Naive thymus-derived CD4-positive, alpha-beta T cell (primary cell): ENCODE data around the gene ARHGAP8. TPM values are rescaled to one million over a fixed set of nuclear protein-coding genes. Genes with fewer than 3 reads are reported as not detected.

Source experiments
- ATAC-seq: fragments of 150-1000 bp; cut with Tn5 transposase; 2 replicates; pipeline ENCODE4 v1.10.0; 2021; ENCODE audit warnings: mild to moderate bottlenecking, moderate library complexity
- CTCF ChIA-PET: fragments of 350-600 bp; sonication (Branson Sonifier 250); formaldehyde crosslinking; loops from one replicate; lab custom pipeline; 2021; ENCODE audit warnings: antibody characterized with exemption; lab: Charles Lee
- POLR2A ChIA-PET: fragments of 350-600 bp; sonication (Branson Sonifier 250); formaldehyde crosslinking; loops from one replicate; lab custom pipeline; 2021; ENCODE audit warnings: antibody characterized with exemption, inconsistent platforms; lab: Charles Lee
- DNase-seq, 9 donors: peaks; one replicate each; pipeline versions ENCODE4 v3.0.0 to v3.0.0-alpha.2; 2020 to 2022; ENCODE audit warnings: mixed read lengths in 1 of 9
- H3K27ac ChIP-seq: one replicate; pipeline ENCODE4 v1.7.0; 2013; ENCODE audit warnings: mild to moderate bottlenecking, low read depth, low read length, moderate library complexity
- H3K27me3 ChIP-seq, 2 donors: one replicate each; pipeline ENCODE4 v1.7.0; 2013; ENCODE audit warnings: low read length in 2 of 2, mild to moderate bottlenecking in 2 of 2, moderate library complexity in 2 of 2; ENCODE audit not compliant: control insufficient read depth in 2 of 2, insufficient read depth in 2 of 2
- H3K36me3 ChIP-seq, 3 experiments: 1 replicate in 2 of 3; 2 replicates in 1 of 3; pipeline ENCODE4 v1.7.0; 2013; ENCODE audit warnings: low read length in 3 of 3, mild to moderate bottlenecking in 3 of 3, moderate library complexity in 1 of 3; ENCODE audit not compliant: insufficient read depth in 3 of 3, control insufficient read depth in 2 of 3
- H3K4me1 ChIP-seq, 2 donors: one replicate each; pipeline ENCODE4 v1.7.0; 2013; ENCODE audit warnings: low read length in 2 of 2, mild to moderate bottlenecking in 2 of 2, moderate library complexity in 1 of 2; ENCODE audit not compliant: control insufficient read depth in 2 of 2, insufficient read depth in 2 of 2
- H3K4me3 ChIP-seq: 2 replicates; pipeline ENCODE4 v1.7.0; 2013; ENCODE audit warnings: mild to moderate bottlenecking, low read length
- H3K9me3 ChIP-seq, 3 experiments: 1 replicate in 2 of 3; 2 replicates in 1 of 3; pipeline ENCODE4 v1.7.0; 2013; ENCODE audit warnings: low read length in 3 of 3; ENCODE audit not compliant: control insufficient read depth in 2 of 3
- H3K27ac Mint-ChIP-seq, 9 donors: one replicate each; pipeline ENCODE4 v1.8.0; 2020 to 2022; ENCODE audit warnings: mixed read lengths in 9 of 9, mild to moderate bottlenecking in 8 of 9, moderate library complexity in 5 of 9, inconsistent platforms in 2 of 9
- H3K27me3 Mint-ChIP-seq, 5 donors: one replicate each; pipeline ENCODE4 v1.8.0; 2021 to 2022; ENCODE audit warnings: mixed read lengths in 5 of 5, mild to moderate bottlenecking in 1 of 5
- H3K36me3 Mint-ChIP-seq, 5 donors: one replicate each; pipeline ENCODE4 v1.8.0; 2020 to 2022; ENCODE audit warnings: mixed read lengths in 5 of 5, mild to moderate bottlenecking in 3 of 5, inconsistent platforms in 1 of 5
- H3K4me1 Mint-ChIP-seq, 7 donors: one replicate each; pipeline ENCODE4 v1.8.0; 2020 to 2022; ENCODE audit warnings: mixed read lengths in 7 of 7, mild to moderate bottlenecking in 3 of 7, inconsistent platforms in 1 of 7
- H3K4me3 Mint-ChIP-seq, 10 donors: one replicate each; pipeline ENCODE4 v1.8.0; 2020 to 2022; ENCODE audit warnings: mild to moderate bottlenecking in 10 of 10, mixed read lengths in 10 of 10, moderate library complexity in 6 of 10, inconsistent platforms in 2 of 10
- H3K9me3 Mint-ChIP-seq, 11 donors: one replicate each; pipeline ENCODE4 v1.8.0; 2020 to 2022; ENCODE audit warnings: mixed read lengths in 11 of 11, mild to moderate bottlenecking in 4 of 11, inconsistent platforms in 1 of 11, moderate library complexity in 1 of 11
- intact Hi-C, 2 donors: fragments of 100-400 bp; cut with micrococcal nuclease; formaldehyde crosslinking; loops; one replicate each; pipeline ENCODE4 v1.15.1; 2023
- polyA plus RNA-seq, 2 donors: library from polyadenylated mRNA; unstranded; fragments of 300-500 nt; fragmentation: Illumina TruSeq; gene quantifications; one replicate each; pipeline ENCODE4 v1.2.3, GENCODE V29; 2021
- total RNA-seq, 6 experiments: library from RNA in 5 of 6; stranded (reverse) in 5 of 6; gene quantifications; 1 replicate in 5 of 6; 2 replicates in 1 of 6; pipeline ENCODE4 v1.2.3 and lab custom pipeline; 2021 to 2026

The ARHGAP8 gene
- total and polyA plus RNA-seq, 7 experiments from 2014 or later = 0.82 to 2.3 (median 1.5) TPM; not detected in 4

DNA sequence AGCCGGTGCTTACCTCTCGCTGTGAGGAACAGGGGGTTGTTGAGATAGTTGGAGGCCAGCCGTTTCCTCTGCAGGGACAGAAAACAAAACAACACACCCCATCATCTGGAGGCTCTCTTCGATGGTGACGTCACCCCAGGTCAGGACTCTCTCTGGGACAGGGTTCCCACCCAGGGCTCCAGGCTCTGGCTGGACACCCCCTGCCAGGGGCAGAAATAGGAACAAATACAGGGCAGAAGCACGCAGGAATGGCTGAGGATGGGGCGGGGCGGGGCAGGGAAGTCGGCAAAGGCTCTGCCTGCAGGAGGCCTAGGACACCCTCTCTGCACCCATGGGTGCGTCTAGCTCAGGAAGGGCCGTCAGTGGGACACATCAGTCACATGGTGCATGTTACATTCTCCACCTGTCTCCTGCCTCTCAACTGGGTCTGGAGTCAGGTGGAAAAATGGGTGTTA is 138.9 kb downstream of the ARHGAP8 start:
- CTCF ChIA-PET = no interaction called here

DNA sequence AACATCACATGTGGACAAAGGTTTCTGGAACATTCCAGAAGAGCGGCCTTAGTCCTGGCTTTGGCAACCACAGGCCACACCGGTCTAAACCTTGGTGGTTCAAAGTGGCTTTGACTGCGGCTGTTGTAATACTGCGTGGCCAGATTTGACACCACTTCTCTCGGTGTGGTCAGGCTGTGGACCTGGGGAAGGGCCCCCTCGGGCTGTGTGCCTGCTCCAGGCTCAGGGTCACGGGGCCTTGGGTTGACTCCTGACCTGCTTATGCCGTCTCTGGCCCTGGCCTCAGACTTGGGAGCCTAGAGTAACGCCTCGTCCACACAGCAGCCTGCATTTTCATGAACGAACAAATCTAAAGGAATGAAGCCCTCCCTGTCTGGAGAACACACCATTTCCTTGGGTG is 139.4 kb downstream of the ARHGAP8 start:
- Mint-ChIP-seq H3K9me3 (no peaks in the 10 kb centered on the region), H3K4me3 (no peak overlapping the region), H3K27ac (no peak overlapping the region), H3K4me1 (no peaks in the 10 kb centered on the region), H3K36me3 (no peaks in the 10 kb centered on the region), H3K27me3 (peaks cover 0 to 6% (median 0%) of the 10 kb centered on the region in 5 donors)
- Histone ChIP-seq H3K36me3 (no peaks in the 10 kb centered on the region), H3K9me3 (no peaks in the 10 kb centered on the region), H3K27ac (no peak overlapping the region), H3K27me3 (no peaks in the 10 kb centered on the region), H3K4me1 (no peaks in the 10 kb centered on the region), H3K4me3 (no peak overlapping the region)
- ATAC-seq (no peak), DNase-seq (no peak)
- intact Hi-C loops = no loop called here
- ChIA-PET POLR2A (no interaction called here), CTCF (no interaction called here)

More for the DNA sequence above, 138.9 kb downstream of the ARHGAP8 start:
- POLR2A ChIA-PET = no interaction called here
- no peaks in the 10 kb centered on the region for H3K4me1 ChIP-seq
- H3K4me1 Mint-ChIP-seq = no peaks in the 10 kb centered on the region
- no peaks in the 10 kb centered on the region for H3K9me3 ChIP-seq
- no peak overlapping the region for H3K4me3 ChIP-seq
- no peaks in the 10 kb centered on the region for H3K9me3 Mint-ChIP-seq
- H3K27me3 ChIP-seq = no peaks in the 10 kb centered on the region
- no peak for ATAC-seq
- H3K27ac Mint-ChIP-seq = no peak overlapping the region
- H3K36me3 ChIP-seq = no peaks in the 10 kb centered on the region
- no peak for DNase-seq
- peaks cover 0 to 6% (median 0%) of the 10 kb centered on the region in 5 donors for H3K27me3 Mint-ChIP-seq
- H3K27ac ChIP-seq = no peak overlapping the region
- no peaks in the 10 kb centered on the region for H3K36me3 Mint-ChIP-seq
- H3K4me3 Mint-ChIP-seq = no peak overlapping the region
- intact Hi-C loops = no loop called here

- Mint-ChIP-seq H3K27me3 (peaks cover 0 to 6% (median 0%) of the 10 kb centered on the region in 5 donors), H3K36me3 (no peaks in the 10 kb centered on the region), H3K4me1 (no peaks in the 10 kb centered on the region), H3K27ac (no peak overlapping the region), H3K4me3 (no peak overlapping the region), H3K9me3 (no peaks in the 10 kb centered on the region)
- DNase-seq = no peak
- no peak for ATAC-seq
- Histone ChIP-seq H3K4me1 (no peaks in the 10 kb centered on the region), H3K9me3 (no peaks in the 10 kb centered on the region), H3K27ac (no peak overlapping the region), H3K4me3 (no peak overlapping the region), H3K36me3 (no peaks in the 10 kb centered on the region), H3K27me3 (no peaks in the 10 kb centered on the region)
- CTCF ChIA-PET = no interaction called here
- intact Hi-C loops = no loop called here
- POLR2A ChIA-PET = no interaction called here
These were observed 139.9 kb downstream of the ARHGAP8 start for GRCh38 chr22:44892243-44892642.

DNA sequence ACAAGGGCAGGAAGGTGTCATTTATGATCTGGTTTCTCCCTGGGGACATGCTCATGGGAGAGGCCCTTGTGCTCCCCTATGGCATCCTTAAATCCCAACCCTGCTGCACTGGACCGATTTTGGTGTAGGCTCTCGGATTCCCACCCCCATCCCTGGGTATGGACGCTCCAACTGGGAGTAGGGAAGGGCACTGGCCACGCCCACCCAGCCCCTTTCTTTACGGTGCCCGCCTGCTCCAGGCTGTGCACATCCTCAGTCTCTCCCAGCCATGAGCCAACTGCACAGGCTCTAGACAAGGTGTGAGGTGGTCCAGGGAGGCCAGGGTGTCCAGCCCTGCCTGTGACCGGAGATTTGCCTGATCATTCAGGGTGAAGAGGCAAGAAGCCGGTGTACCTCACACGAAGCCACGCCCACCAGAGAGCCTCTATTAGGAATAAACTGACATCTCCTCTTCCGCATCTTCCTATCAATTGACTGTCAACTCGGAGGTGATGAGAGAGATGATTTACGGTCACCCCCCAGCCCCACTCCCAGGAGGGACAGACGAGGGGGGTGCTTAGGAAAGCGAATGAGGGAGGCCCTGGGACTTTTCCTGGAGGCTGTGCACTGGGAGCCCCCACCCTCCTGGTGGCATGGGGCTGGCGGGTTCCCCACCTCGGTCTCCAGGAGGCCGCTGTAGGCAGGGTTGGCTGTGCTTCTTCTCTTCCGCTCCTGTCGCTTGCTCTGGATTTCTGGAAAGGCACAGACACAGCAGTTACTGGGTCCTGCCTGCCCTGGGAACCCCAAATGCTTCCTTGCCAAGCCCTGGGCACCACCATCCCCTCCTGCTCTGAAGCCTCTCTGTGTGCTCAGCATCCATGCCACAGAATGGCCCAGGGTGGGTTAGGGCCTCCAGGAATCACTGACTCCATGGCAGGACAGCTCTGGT is 140.7 kb downstream of the ARHGAP8 start:
- Histone ChIP-seq H3K9me3 (no peaks in the 10 kb centered on the region), H3K36me3 (no peaks in the 10 kb centered on the region), H3K27me3 (no peaks in the 10 kb centered on the region), H3K27ac (no peak overlapping the region), H3K4me3 (no peak overlapping the region), H3K4me1 (no peaks in the 10 kb centered on the region)
- CTCF ChIA-PET = no interaction called here
- H3K9me3 Mint-ChIP-seq = no peaks in the 10 kb centered on the region
- H3K4me1 Mint-ChIP-seq = no peaks in the 10 kb centered on the region
- no peak overlapping the region for H3K27ac Mint-ChIP-seq
- H3K27me3 Mint-ChIP-seq = peaks cover 0 to 6% (median 0%) of the 10 kb centered on the region in 5 donors
- DNase-seq (no peak), ATAC-seq (no peak)
- POLR2A ChIA-PET = no interaction called here
- H3K36me3 Mint-ChIP-seq = no peaks in the 10 kb centered on the region
- H3K4me3 Mint-ChIP-seq = no peak overlapping the region
- intact Hi-C loops = no loop called here

- no peaks in the 10 kb centered on the region for H3K36me3 Mint-ChIP-seq
- no peaks in the 10 kb centered on the region for H3K36me3 ChIP-seq
- H3K9me3 ChIP-seq = no peaks in the 10 kb centered on the region
- H3K27ac ChIP-seq = no peak overlapping the region
- H3K4me1 Mint-ChIP-seq = no peaks in the 10 kb centered on the region
- no peaks in the 10 kb centered on the region for H3K9me3 Mint-ChIP-seq
- no peaks in the 10 kb centered on the region for H3K27me3 ChIP-seq
- H3K4me3 Mint-ChIP-seq = no peak overlapping the region
- H3K27ac Mint-ChIP-seq = no peak overlapping the region
- no peak overlapping the region for H3K4me3 ChIP-seq
- no peak for DNase-seq
- ChIA-PET POLR2A (no interaction called here), CTCF (no interaction called here)
- no peak for ATAC-seq
- no peaks in the 10 kb centered on the region for H3K4me1 ChIP-seq
- peaks cover 0 to 6% (median 0%) of the 10 kb centered on the region in 5 donors for H3K27me3 Mint-ChIP-seq
- intact Hi-C loops = no loop called here
These were observed 141.3 kb downstream of the ARHGAP8 start for GRCh38 chr22:44893731-44894080.

DNA sequence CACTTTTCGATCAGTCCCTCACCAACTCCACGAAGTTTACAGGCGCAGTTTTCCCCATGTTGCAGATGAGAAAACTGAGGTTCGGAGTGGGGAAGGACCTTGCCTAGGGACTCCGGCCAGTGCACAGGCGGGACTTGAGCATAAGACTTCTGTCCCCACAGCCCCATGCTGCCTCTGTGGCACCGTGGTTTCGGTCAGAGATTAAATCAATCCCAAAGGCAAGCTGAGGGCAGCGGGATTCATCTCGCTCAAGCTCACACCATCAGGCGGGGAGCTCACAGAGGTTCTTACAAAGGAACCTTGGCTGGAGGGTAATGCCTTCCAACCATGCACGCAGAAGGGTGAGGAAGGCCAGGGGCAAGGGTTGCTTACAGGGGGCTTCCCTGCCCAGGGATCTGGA is 141.9 kb downstream of the ARHGAP8 start:
- DNase-seq (no peak), ATAC-seq (no peak)
- intact Hi-C loops = no loop called here
- Mint-ChIP-seq H3K36me3 (no peaks in the 10 kb centered on the region), H3K9me3 (no peaks in the 10 kb centered on the region), H3K4me1 (no peaks in the 10 kb centered on the region), H3K27ac (no peak overlapping the region), H3K4me3 (no peak overlapping the region), H3K27me3 (peaks cover 0 to 6% (median 0%) of the 10 kb centered on the region in 5 donors)
- H3K4me1 ChIP-seq = no peaks in the 10 kb centered on the region
- H3K27ac ChIP-seq = no peak overlapping the region
- H3K4me3 ChIP-seq = no peak overlapping the region
- POLR2A ChIA-PET = no interaction called here
- H3K36me3 ChIP-seq = no peaks in the 10 kb centered on the region
- no peaks in the 10 kb centered on the region for H3K9me3 ChIP-seq
- H3K27me3 ChIP-seq = no peaks in the 10 kb centered on the region
- CTCF ChIA-PET = no interaction called here

- Mint-ChIP-seq H3K9me3 (peaks cover 0 to 1% (median 0%) of the 10 kb centered on the region in 11 donors), H3K27me3 (peaks cover 0 to 6% (median 0%) of the 10 kb centered on the region in 5 donors), H3K4me3 (no peak overlapping the region), H3K36me3 (no peaks in the 10 kb centered on the region), H3K27ac (no peak overlapping the region), H3K4me1 (no peaks in the 10 kb centered on the region)
- POLR2A ChIA-PET = no interaction called here
- ATAC-seq = no peak
- Histone ChIP-seq H3K9me3 (no peaks in the 10 kb centered on the region), H3K27me3 (no peaks in the 10 kb centered on the region), H3K4me1 (no peaks in the 10 kb centered on the region), H3K27ac (no peak overlapping the region), H3K4me3 (no peak overlapping the region), H3K36me3 (no peaks in the 10 kb centered on the region)
- DNase-seq = no peak
- intact Hi-C loops = no loop called here
- CTCF ChIA-PET = no interaction called here
These were observed 142.4 kb downstream of the ARHGAP8 start for GRCh38 chr22:44894782-44895181.
